Karpas-422 (cell line): ENCODE measurements around the gene CHD1. TPM values are rescaled to one million over a fixed set of nuclear protein-coding genes. Genes with fewer than 3 reads are reported as not detected.
A peak's percentile ranks its signal among the peaks of the same experiment; 100 is the strongest.

Source experiments
- DNase-seq: peaks from one replicate; pipeline ENCODE4 v3.0.0-alpha.2; 2015
- H2AFZ ChIP-seq: fragments of 200-600 bp; sonication (generic); 2 replicates; pipeline ENCODE4 v1.6.1; 2014; ENCODE audit warnings: antibody characterized with exemption, low read length, mixed read lengths
- H3K27ac ChIP-seq: fragments of 200-600 bp; sonication (generic); 2 replicates; pipeline ENCODE4 v1.5.1; 2014; ENCODE audit warnings: mild to moderate bottlenecking, low read length, moderate library complexity
- H3K27me3 ChIP-seq: fragments of 200-600 bp; sonication (generic); 2 replicates; pipeline ENCODE4 v1.6.1; 2014; ENCODE audit warnings: low read length, mixed read lengths
- H3K36me3 ChIP-seq: fragments of 200-600 bp; sonication (generic); 2 replicates; pipeline ENCODE4 v1.6.1; 2014; ENCODE audit warnings: low read length, mixed read lengths; ENCODE audit not compliant: insufficient read depth
- H3K4me1 ChIP-seq: fragments of 200-600 bp; sonication (generic); 2 replicates; pipeline ENCODE4 v1.6.1; 2014; ENCODE audit warnings: mild to moderate bottlenecking, low read length, mixed read lengths
- H3K4me2 ChIP-seq: fragments of 200-600 bp; sonication (generic); 2 replicates; pipeline ENCODE4 v1.6.1; 2014; ENCODE audit warnings: low read length, low read depth, mild to moderate bottlenecking; ENCODE audit not compliant: poor library complexity, severe bottlenecking
- H3K4me3 ChIP-seq: fragments of 200-600 bp; sonication (generic); 2 replicates; pipeline ENCODE4 v1.5.1; 2014; ENCODE audit warnings: mild to moderate bottlenecking, antibody characterized with exemption, low read length, mixed read lengths
- H3K79me2 ChIP-seq: fragments of 200-600 bp; sonication (generic); 2 replicates; pipeline ENCODE4 v1.6.1; 2014; ENCODE audit warnings: mild to moderate bottlenecking, low read length, mixed read lengths
- H3K9ac ChIP-seq: fragments of 200-600 bp; sonication (generic); 2 replicates; pipeline ENCODE4 v1.6.0; 2014; ENCODE audit warnings: low read length
- H3K9me2 ChIP-seq: fragments of 200-600 bp; sonication (generic), shearing (Covaris generic); replicated peaks from 2 replicates; pipeline ENCODE4 v1.6.0; 2014; ENCODE audit warnings: mild to moderate bottlenecking, low read length, moderate library complexity; ENCODE audit not compliant: insufficient read depth
- H3K9me3 ChIP-seq: fragments of 300-700, 200-600 bp; sonication (generic); 2 replicates; pipeline ENCODE4 v1.6.1; 2014; ENCODE audit warnings: low read length, mixed read lengths
- H4K20me1 ChIP-seq: fragments of 200-600 bp; sonication (generic); 2 replicates; pipeline ENCODE4 v1.6.1; 2014; ENCODE audit warnings: mild to moderate bottlenecking, antibody characterized with exemption, low read length, low read depth; ENCODE audit not compliant: insufficient read depth
- total RNA-seq: library from RNA; depleted of rRNA; stranded (reverse); fragments of >200 nt; shearing (Covaris generic); gene quantifications from 2 replicates; pipeline ENCODE4 v1.2.3, GENCODE V29; 2014; ENCODE audit warnings: low replicate concordance

The CHD1 gene
- total RNA-seq, 1 experiment from 2014 or later, result 61.2 TPM

DNA sequence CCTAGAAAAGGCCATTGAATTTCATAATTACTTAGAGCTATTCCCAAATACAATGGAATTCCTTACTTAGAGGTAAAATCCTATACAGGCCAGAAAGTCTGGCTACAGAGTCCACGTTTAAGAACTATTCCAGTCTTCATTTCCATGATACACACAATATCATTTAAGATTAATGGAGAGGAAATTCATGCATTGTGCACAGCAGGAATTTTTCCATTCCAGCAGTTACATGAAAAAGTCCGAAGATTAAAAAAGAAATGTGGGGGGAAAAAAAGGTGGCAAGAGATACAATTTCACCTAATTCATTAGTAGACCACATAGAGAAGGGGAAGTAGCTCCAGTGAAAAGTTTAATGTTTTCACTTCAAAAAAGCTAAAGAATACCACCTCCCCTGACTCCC is 63.1 kb downstream of the CHD1 start:
- H3K36me3 ChIP-seq, result peaks cover 55% of the 10 kb centered on the region; the same call in 1 of the 2 replicates
- H4K20me1 ChIP-seq, result no peaks in the 10 kb centered on the region
- 0 out of 2 replicates have a peak, but pooled peaks cover 4% of the 10 kb centered on the region for H3K79me2 ChIP-seq
- no peak for DNase-seq
- H3K4me1 ChIP-seq, result no peaks in the 10 kb centered on the region
- H3K4me2 ChIP-seq, result no peak overlapping the region
- H3K4me3 ChIP-seq, result no peak overlapping the region
- no peak overlapping the region for H3K27ac ChIP-seq
- no peaks in the 10 kb centered on the region for H3K9me2 ChIP-seq
- no peaks in the 10 kb centered on the region for H3K27me3 ChIP-seq
- no peak overlapping the region for H2AFZ ChIP-seq
- H3K9ac ChIP-seq, result no peak overlapping the region
- H3K9me3 ChIP-seq, result no peaks in the 10 kb centered on the region

DNA sequence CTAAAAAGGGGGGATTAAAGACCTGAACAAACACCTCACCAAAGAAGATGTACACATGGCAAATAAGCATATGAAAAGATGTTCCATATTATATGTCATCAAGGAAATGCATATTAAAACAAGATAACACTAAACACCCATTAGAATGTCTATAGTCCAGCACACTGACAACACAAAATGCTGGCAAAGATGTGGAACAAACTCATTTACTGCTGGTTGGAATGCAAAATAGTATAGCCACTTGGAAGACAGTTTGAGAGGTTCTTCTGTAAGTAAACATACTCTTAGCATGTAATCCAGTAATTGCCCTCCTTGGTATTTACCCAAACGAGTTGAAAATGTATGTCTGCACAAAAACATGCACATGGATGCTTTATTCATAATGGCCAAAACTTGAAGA is 81.8 kb downstream of the CHD1 start:
- Histone ChIP-seq H2AFZ (no peak overlapping the region), H3K4me1 (no peaks in the 10 kb centered on the region), H3K9me2 (no peaks in the 10 kb centered on the region), H4K20me1 (no peaks in the 10 kb centered on the region), H3K36me3 (no peaks in the 10 kb centered on the region), H3K9me3 (0 out of 2 replicates have a peak, but pooled peaks cover 3% of the 10 kb centered on the region), H3K27me3 (no peaks in the 10 kb centered on the region), H3K4me2 (no peak overlapping the region), H3K9ac (no peak overlapping the region), H3K79me2 (no peaks in the 10 kb centered on the region), H3K27ac (no peak overlapping the region), H3K4me3 (no peak overlapping the region)
- no peak for DNase-seq

GRCh38 chr5:98846520-98846919 is 82.3 kb downstream of the CHD1 start:
- Histone ChIP-seq H2AFZ (no peak overlapping the region), H3K36me3 (no peaks in the 10 kb centered on the region), H3K9me3 (0 out of 2 replicates have a peak, but pooled peaks cover 3% of the 10 kb centered on the region), H3K9ac (no peak overlapping the region), H3K4me2 (no peak overlapping the region), H3K9me2 (no peaks in the 10 kb centered on the region), H3K27ac (no peak overlapping the region), H4K20me1 (no peaks in the 10 kb centered on the region), H3K4me3 (no peak overlapping the region), H3K27me3 (no peaks in the 10 kb centered on the region), H3K4me1 (no peaks in the 10 kb centered on the region), H3K79me2 (no peaks in the 10 kb centered on the region)
- no peak for DNase-seq

DNA sequence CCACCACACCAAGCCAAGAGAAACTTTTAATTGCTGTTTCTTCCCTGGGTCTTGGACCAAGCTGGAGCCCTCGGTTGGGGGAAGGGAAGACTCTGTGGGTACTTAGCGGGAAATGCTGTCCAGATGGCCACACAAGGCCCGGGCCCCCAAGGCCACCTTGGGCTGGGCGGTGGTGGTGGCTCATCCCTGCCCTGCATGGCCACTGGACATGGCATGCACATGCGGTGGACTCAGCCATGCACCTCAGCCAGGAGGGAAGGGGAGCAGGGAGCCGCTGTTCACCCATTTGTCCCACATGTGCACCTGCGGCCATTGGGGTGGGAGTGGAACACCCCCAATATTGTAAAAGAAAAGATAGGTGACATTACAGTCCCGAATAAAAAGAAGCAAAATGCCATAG is 82.9 kb downstream of the CHD1 start:
- 0 out of 2 replicates have a peak, but pooled peaks cover 3% of the 10 kb centered on the region for H3K9me3 ChIP-seq
- H4K20me1 ChIP-seq, result no peaks in the 10 kb centered on the region
- H3K27ac ChIP-seq, result no peak overlapping the region
- no peaks in the 10 kb centered on the region for H3K9me2 ChIP-seq
- no peak overlapping the region for H3K4me2 ChIP-seq
- H3K27me3 ChIP-seq, result no peaks in the 10 kb centered on the region
- H3K36me3 ChIP-seq, result no peaks in the 10 kb centered on the region
- H2AFZ ChIP-seq, result no peak overlapping the region
- no peaks in the 10 kb centered on the region for H3K79me2 ChIP-seq
- H3K4me1 ChIP-seq, result no peaks in the 10 kb centered on the region
- no peak overlapping the region for H3K9ac ChIP-seq
- DNase-seq, result no peak
- no peak overlapping the region for H3K4me3 ChIP-seq

DNA sequence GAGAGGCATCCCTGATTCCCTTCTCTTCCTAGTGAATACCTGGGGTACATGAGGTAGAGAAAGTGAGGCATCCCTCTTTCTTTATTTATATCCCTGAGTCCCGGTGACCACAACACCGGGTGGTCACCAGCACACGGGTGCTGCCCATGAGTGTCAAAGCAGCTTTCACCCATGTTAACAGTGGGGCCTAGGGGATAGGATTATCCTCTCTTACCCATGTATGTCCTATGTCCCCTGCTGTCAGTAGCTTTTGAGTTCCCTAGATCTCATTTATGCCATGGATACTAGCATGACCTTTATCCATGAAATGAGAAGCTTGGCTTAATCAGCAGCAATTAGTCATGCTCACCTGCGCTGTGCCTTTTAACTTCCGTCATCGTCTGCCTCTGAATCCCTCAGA is 83.9 kb downstream of the CHD1 start:
- H2AFZ ChIP-seq, result no peak overlapping the region
- H3K4me3 ChIP-seq, result no peak overlapping the region
- no peaks in the 10 kb centered on the region for H4K20me1 ChIP-seq
- no peaks in the 10 kb centered on the region for H3K27me3 ChIP-seq
- H3K9me3 ChIP-seq, result 0 out of 2 replicates have a peak, but pooled peaks cover 3% of the 10 kb centered on the region
- no peaks in the 10 kb centered on the region for H3K36me3 ChIP-seq
- no peaks in the 10 kb centered on the region for H3K79me2 ChIP-seq
- no peak for DNase-seq
- no peak overlapping the region for H3K27ac ChIP-seq
- no peak overlapping the region for H3K9ac ChIP-seq
- no peaks in the 10 kb centered on the region for H3K4me1 ChIP-seq
- H3K9me2 ChIP-seq, result no peaks in the 10 kb centered on the region
- no peak overlapping the region for H3K4me2 ChIP-seq

DNA sequence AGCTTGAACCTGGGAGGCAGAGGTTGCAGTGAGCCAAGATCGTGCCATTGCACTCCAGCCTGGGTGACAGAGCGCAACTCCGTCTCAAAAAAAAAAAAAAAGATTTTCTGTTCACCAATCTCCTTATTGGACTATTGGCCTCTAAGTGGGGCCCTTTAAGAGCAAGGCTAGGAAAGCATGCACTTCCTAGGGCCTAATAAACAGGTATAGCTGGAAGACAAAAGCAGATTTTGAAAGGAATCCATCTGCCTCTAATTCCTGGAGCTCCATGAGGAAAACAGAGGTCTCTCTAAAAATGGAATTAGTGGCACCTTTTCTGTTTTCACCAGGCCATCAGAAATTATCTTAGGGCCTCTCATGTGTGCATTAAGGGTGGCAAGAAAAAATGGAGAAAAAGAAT is 85.3 kb downstream of the CHD1 start:
- H3K79me2 ChIP-seq, result no peaks in the 10 kb centered on the region
- H3K9me2 ChIP-seq, result no peaks in the 10 kb centered on the region
- no peaks in the 10 kb centered on the region for H3K4me1 ChIP-seq
- H3K27ac ChIP-seq, result no peak overlapping the region
- 0 out of 2 replicates have a peak, but pooled peaks cover 3% of the 10 kb centered on the region for H3K9me3 ChIP-seq
- H3K27me3 ChIP-seq, result no peaks in the 10 kb centered on the region
- no peak for DNase-seq
- H3K9ac ChIP-seq, result no peak overlapping the region
- no peak overlapping the region for H3K4me2 ChIP-seq
- no peaks in the 10 kb centered on the region for H4K20me1 ChIP-seq
- H3K36me3 ChIP-seq, result no peaks in the 10 kb centered on the region
- no peak overlapping the region for H2AFZ ChIP-seq
- H3K4me3 ChIP-seq, result no peak overlapping the region

DNA sequence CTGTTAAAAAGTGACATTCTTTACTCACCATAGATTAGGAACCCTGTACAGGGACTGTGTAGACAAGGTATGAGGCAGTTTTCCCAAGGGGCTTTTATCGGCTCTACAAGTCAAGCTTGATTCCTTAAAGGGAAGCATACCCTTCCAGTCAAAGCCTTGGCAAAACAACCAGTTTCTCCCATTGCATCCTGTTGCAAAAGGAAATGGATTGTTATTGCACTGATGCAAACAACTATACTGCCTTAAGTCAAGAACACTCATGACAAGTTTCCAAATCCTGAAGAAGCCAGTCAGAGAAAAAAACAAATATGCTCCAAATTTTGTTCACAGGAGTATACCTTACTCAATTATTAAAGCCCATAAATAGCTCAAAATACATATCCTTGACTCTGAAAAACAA is 87.9 kb downstream of the CHD1 start:
- H3K4me1 ChIP-seq, result peaks cover 2% of the 10 kb centered on the region; the same call in 1 of the 2 replicates
- H3K9me3 ChIP-seq, result 0 out of 2 replicates have a peak, but pooled peaks cover 3% of the 10 kb centered on the region
- no peak overlapping the region for H2AFZ ChIP-seq
- H4K20me1 ChIP-seq, result no peaks in the 10 kb centered on the region
- H3K27me3 ChIP-seq, result no peaks in the 10 kb centered on the region
- H3K9ac ChIP-seq, result no peak overlapping the region
- DNase-seq, result no peak
- H3K9me2 ChIP-seq, result no peaks in the 10 kb centered on the region
- H3K4me3 ChIP-seq, result no peak overlapping the region
- H3K36me3 ChIP-seq, result no peaks in the 10 kb centered on the region
- H3K4me2 ChIP-seq, result no peak overlapping the region
- no peak overlapping the region for H3K27ac ChIP-seq
- H3K79me2 ChIP-seq, result no peaks in the 10 kb centered on the region

DNA sequence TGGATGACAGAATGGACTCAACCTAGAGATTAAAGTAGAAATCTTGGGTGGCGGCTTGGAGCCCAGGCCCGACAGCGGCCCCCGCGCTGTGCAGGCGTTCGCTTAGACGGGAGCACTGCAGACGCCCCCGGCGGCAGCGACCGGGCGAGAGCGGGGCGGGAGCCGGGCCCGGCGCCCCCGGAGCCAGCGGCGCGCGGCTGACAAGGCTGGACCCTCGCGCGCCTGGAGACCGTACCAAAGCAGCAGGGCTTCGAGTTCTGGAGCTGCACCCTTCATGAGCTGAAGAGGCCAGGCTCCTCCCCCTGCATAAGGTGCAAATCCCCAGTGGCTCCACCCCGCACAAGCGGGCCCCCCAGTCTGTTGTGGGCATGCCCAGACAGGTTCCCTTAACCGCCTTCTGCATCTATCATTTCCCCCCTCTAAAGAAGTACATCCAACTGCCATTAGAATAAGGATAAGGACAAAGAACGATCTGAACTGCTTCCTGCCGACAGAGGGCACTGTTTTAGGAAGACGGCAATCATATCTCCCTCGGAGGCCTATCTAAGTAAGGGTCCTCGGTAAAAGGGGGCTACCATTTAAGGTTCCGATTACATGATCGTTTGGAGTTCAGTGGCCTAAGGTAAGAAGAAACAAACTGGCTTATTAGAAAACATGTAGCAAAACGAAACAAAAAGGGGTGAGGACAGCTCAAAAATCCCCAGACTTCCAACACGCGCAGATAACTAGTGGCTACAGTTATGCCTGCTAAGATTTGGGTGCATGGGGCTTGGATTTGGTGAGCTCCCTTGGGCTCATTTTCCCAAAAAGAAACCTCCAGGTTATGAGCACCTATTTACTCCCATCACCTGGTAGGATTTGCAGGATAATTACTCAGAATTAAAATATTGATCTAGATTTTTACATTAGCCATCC is 89.1 kb downstream of the CHD1 start:
- Histone ChIP-seq H3K9ac (no peak overlapping the region), H3K4me2 (no peak overlapping the region), H3K79me2 (no peaks in the 10 kb centered on the region), H3K9me2 (no peaks in the 10 kb centered on the region), H3K27me3 (no peaks in the 10 kb centered on the region), H3K4me3 (no peak overlapping the region), H3K4me1 (peaks cover 2% of the 10 kb centered on the region; the same call in 1 of the 2 replicates), H3K36me3 (no peaks in the 10 kb centered on the region), H4K20me1 (no peaks in the 10 kb centered on the region), H2AFZ (no peak overlapping the region), H3K27ac (no peak overlapping the region), H3K9me3 (0 out of 2 replicates have a peak, but pooled peaks cover 3% of the 10 kb centered on the region)
- peak; percentile 67 for DNase-seq
